ENCODE results near the gene IFIT3.
"Not testable (repeated sequence)": the region's sequence is repeated elsewhere in the genome, so short reads cannot be mapped to it uniquely, and the experiment has no call there.

DNA sequence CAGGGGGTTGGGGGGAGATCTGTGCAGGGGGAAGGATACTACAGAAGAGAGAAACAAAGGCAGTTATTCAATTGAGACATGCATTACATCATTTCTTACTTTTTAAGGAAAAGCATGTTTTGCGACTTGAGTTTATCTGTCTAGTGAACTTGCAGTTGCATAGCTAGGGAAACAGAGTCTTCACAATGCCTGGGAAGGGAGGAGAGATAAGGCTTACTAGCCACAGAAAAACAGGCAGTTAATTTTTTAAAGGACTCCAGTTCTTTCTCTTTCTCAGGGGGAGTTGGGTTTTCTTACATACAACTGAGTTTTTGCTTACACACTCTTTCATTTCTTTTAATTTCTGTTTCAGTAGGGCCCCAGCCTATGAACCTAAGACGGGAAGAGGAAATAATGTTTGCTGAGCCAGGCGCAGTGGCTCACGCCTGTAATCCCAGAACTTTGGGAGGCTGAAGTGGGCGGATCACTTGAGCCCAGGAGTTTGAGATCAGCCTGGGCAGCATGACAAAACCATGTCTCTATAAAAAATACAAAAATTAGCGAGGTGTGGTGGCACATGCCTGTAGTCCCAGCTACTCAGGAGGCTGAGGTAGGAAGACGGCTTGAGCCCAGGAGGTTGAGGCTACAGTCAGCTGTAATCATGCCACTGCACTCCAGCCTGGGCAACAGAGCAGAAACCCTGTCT is 23.0 kb downstream of the IFIT3 start:
- TF ChIP-seq, protein P1, sequence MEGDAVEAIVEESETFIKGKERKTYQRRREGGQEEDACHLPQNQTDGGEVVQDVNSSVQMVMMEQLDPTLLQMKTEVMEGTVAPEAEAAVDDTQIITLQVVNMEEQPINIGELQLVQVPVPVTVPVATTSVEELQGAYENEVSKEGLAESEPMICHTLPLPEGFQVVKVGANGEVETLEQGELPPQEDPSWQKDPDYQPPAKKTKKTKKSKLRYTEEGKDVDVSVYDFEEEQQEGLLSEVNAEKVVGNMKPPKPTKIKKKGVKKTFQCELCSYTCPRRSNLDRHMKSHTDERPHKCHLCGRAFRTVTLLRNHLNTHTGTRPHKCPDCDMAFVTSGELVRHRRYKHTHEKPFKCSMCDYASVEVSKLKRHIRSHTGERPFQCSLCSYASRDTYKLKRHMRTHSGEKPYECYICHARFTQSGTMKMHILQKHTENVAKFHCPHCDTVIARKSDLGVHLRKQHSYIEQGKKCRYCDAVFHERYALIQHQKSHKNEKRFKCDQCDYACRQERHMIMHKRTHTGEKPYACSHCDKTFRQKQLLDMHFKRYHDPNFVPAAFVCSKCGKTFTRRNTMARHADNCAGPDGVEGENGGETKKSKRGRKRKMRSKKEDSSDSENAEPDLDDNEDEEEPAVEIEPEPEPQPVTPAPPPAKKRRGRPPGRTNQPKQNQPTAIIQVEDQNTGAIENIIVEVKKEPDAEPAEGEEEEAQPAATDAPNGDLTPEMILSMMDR (IDR thresholded peaks at IDR 0.05), result not testable (repeated sequence)
- not testable (repeated sequence) for TF ChIP-seq EZH2phosphoT487, EZH2 (IDR thresholded peaks at IDR 0.05)

Measured in neural progenitor cell (in vitro differentiated cells).